GM23248 (cell line): Measurements from ENCODE around the gene XRCC4.
"Not testable (repeated sequence)": the region's sequence is repeated elsewhere in the genome, so short reads cannot be mapped to it uniquely, and the experiment has no call there.

Source experiments
- EZH2 ChIP-seq: fragments of 200-600 bp; sonication (generic); IDR thresholded peaks from 2 replicates; pipeline ENCODE4 v1.6.1; 2018; ENCODE audit warnings: antibody characterized with exemption, mild to moderate bottlenecking; ENCODE audit not compliant: insufficient read depth, poor library complexity, severe bottlenecking
- EZH2phosphoT487 ChIP-seq: fragments of 200-600 bp; sonication (generic); IDR thresholded peaks from 2 replicates; pipeline ENCODE4 v1.6.1; 2018; ENCODE audit warnings: antibody characterized with exemption, moderate library complexity, mild to moderate bottlenecking, low read depth; ENCODE audit not compliant: insufficient read depth

- not testable (repeated sequence) for TF ChIP-seq EZH2phosphoT487, EZH2
Observed at GRCh38 chr5:83152996-83153395, 75.6 kb downstream of the XRCC4 start.
